Ovary (tissue), 9 donors: Measurements from ENCODE around the gene MAST4. TPM values are rescaled to one million over a fixed set of nuclear protein-coding genes. Genes with fewer than 3 reads are reported as not detected.

ENCODE experiments used
- DNase-seq, 5 donors: peaks; one replicate each; pipeline ENCODE4 v3.0.0-alpha.2; 2019 to 2020
- H3K27ac ChIP-seq, 2 donors: fragments of 200-600 bp; one replicate each; pipeline versions ENCODE4 v1.5.1 to v1.8.0; 2019 to 2022
- H3K27me3 ChIP-seq: fragments of 200-600 bp; one replicate; pipeline ENCODE4 v1.8.0; 2022
- H3K36me3 ChIP-seq: fragments of 200-600 bp; sonication (generic); one replicate; pipeline ENCODE4 v1.5.1; 2019
- H3K4me1 ChIP-seq: one replicate; pipeline ENCODE4 v1.8.1; 2013; ENCODE audit warnings: mild to moderate bottlenecking, moderate library complexity; ENCODE audit not compliant: insufficient read depth
- H3K4me3 ChIP-seq: fragments of 200-600 bp; sonication (generic); one replicate; pipeline ENCODE4 v1.5.1; 2017
- H3K9me3 ChIP-seq, 2 donors: fragments of 200-600 bp in 1 of 2; sonication (generic) in 1 of 2; one replicate each; pipeline versions ENCODE4 v1.5.1 to v1.8.1; 2013 to 2019; ENCODE audit warnings: mild to moderate bottlenecking in 1 of 2, moderate library complexity in 1 of 2
- EP300 ChIP-seq: sonication (generic); formaldehyde crosslinking; IDR thresholded peaks from one replicate; pipeline ENCODE4 v1.6.1; 2017; ENCODE audit warnings: antibody characterized with exemption
- POLR2A ChIP-seq: fragments of 450-650 bp; IDR thresholded peaks from one replicate; pipeline ENCODE4 v1.6.1; 2017; ENCODE audit warnings: antibody characterized with exemption, mild to moderate bottlenecking, moderate library complexity
- WGBS, 3 donors: extraction: QIAGEN DNeasy Blood & Tissue Kit in 1 of 3; methylation state at CpG; one replicate each; pipeline versions ENCODE4 v1.1.5 to v1.1.7; 2013 to 2017; 5-methylcytosine and 5-hydroxymethylcytosine counted together
- intact Hi-C, 4 donors: fragments of 100-400 bp; cut with DNase I; formaldehyde crosslinking; loops; one replicate each; pipeline versions ENCODE4 v1.11.0 to v1.15.1; 2022 to 2023
- polyA plus RNA-seq, 2 donors: library from polyadenylated mRNA; stranded (reverse); fragments of 200-250 nt in 1 of 2; fragments of 350-450 nt in 1 of 2; fragmentation: Illumina TruSeq in 1 of 2; extraction: RNeasy Lipid Tissue Mini Kit (QIAGEN cat#74804) in 1 of 2; gene quantifications; one replicate each; pipeline ENCODE4 v1.2.3, GENCODE V29; 2013 to 2014
- total RNA-seq, 7 donors: library from RNA; depleted of rRNA in 2 of 7; stranded (reverse); fragments of >200 nt in 2 of 7; fragmentation: NEBNext Ultra II Directional in 3 of 7; extraction: Animal tissue kit (Norgen Biotek cat#: 25700) in 3 of 7; gene quantifications; one replicate each; pipeline versions ENCODE4 v1.1.0 to v1.2.4, GENCODE V29; 2016 to 2023
- TF ChIP-seq, protein P1 (sequence below), 3 donors: fragments of 450-650 bp in 2 of 3; fragments of 200-600 bp in 1 of 3; IDR thresholded peaks; one replicate each; pipeline versions ENCODE4 v1.5.1 to v1.8.0; 2016 to 2022; ENCODE audit warnings: antibody characterized with exemption in 3 of 3, mild to moderate bottlenecking in 1 of 3
- donor health status: DM: no; HTN: no; CAD: no; lungs with moderate emphysema.
- donor health status: DM: no; HTN: no; CAD: no.
- donor health status: Bipolar disorder and iron deficiency.
- donor health status: DM: yes; HTN: yes; CAD: no.
- donor health status: DM: no; HTN: no; CAD: no.
- donor health status: DM: yes; HTN: yes; CAD: no.

The MAST4 gene
- total and polyA plus RNA-seq, 9 donors: 11.6 to 86.3 (median 57.6) TPM

DNA sequence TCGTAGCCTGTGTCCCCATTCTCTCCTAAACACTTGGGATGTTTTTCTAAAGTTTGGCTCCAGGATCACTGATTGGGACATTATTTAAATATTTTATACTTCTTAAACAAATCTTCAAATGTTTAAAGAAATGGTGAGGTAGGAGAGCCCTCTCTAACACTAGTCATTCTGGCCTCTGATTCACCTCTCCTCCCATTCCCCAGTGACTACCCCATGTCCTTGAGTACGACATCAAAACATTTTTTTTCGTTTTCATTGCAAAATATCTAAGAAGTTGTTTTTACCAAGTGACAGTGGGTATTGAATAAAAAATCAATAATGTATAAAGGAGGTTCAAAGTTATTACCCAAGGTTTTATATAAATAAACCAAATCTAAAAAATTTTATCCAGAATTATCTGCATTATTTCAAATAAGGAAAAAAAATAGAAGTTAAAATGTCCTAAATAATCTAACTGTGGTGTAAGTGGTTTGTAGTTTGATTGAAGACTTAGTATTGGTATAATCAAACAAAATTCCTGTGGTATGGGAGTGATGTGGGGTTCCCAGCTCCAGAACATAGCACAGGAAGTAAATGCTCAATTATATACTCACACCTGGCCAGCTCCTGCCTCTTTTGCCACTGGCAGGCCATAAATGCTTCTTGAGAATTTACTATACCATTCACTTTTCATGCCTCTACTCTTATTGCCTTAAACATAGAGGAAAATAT lies 51.1 kb downstream of the MAST4 start:
- WGBS, 3 donors: 11 to 25% (median 14%) methylated on average over 3 of the region's 3 CpGs
- peak overlapping the region in 1 of 2 donors; percentile 44 for H3K27ac ChIP-seq
- H3K4me1 ChIP-seq: no peaks in the 10 kb centered on the region
- no peak overlapping the region for H3K4me3 ChIP-seq
- H3K9me3 ChIP-seq: no peaks in the 10 kb centered on the region
- DNase-seq: no peak
- intact Hi-C loops: no loop called here
- H3K27me3 ChIP-seq: no peaks in the 10 kb centered on the region
- no peak for TF ChIP-seq POLR2A
- TF ChIP-seq, protein P1, sequence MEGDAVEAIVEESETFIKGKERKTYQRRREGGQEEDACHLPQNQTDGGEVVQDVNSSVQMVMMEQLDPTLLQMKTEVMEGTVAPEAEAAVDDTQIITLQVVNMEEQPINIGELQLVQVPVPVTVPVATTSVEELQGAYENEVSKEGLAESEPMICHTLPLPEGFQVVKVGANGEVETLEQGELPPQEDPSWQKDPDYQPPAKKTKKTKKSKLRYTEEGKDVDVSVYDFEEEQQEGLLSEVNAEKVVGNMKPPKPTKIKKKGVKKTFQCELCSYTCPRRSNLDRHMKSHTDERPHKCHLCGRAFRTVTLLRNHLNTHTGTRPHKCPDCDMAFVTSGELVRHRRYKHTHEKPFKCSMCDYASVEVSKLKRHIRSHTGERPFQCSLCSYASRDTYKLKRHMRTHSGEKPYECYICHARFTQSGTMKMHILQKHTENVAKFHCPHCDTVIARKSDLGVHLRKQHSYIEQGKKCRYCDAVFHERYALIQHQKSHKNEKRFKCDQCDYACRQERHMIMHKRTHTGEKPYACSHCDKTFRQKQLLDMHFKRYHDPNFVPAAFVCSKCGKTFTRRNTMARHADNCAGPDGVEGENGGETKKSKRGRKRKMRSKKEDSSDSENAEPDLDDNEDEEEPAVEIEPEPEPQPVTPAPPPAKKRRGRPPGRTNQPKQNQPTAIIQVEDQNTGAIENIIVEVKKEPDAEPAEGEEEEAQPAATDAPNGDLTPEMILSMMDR (IDR thresholded peaks at IDR 0.05): no peak
- TF ChIP-seq EP300: no peak
- no peaks in the 10 kb centered on the region for H3K36me3 ChIP-seq

DNA sequence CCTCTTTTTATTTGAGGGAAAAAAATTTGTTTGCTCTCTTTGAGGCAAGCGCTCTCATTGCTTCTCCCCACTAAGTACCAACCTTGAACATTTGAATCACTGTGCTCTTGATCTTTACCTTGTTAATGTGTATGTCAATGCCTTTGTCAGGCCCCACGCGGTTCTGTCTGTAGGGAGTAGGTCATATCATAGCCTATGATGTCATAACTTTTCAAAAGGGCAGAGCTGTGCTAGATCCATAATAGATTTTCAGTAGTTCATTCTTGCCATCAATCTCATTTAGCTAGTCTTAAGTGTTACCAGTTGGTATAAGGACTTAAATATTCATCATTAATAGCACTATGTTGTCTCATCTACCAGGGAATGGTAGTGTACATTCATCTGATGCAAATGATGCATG lies 56.6 kb downstream of the MAST4 start:
- intact Hi-C loops: no loop called here
- no peak for DNase-seq
- H3K9me3 ChIP-seq: no peaks in the 10 kb centered on the region
- H3K36me3 ChIP-seq: no peaks in the 10 kb centered on the region
- 91 to 95% (median 94%) methylated on average over 3 of the region's 3 CpGs for WGBS, 3 donors
- H3K27ac ChIP-seq: no peak overlapping the region
- no peak overlapping the region for H3K4me3 ChIP-seq
- peaks cover 8% of the 10 kb centered on the region for H3K4me1 ChIP-seq
- no peaks in the 10 kb centered on the region for H3K27me3 ChIP-seq
- TF ChIP-seq, protein P1 (IDR thresholded peaks at IDR 0.05): no peak
- TF ChIP-seq EP300 (no peak), POLR2A (no peak)

DNA sequence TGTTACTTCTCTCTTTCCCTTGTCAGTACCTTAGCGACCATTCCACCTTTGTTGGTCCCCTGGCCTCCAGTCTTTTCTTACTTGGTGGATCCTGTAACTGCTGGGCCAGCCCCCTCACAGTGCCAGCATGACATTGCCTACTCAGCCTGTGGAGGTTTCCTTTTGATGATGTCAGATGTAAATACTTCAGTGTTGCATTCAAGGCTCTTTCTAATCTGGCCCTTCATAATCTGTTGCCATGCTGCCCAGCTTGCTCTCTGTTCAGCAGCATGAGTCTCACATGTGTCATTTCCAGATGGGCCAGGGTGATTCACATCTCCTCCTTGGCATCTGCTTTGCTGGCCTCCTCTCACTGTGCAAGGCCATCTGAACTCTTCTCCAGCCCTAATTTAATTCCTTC lies 57.1 kb downstream of the MAST4 start:
- 85 to 97% (median 95%) methylated on average over 1 of the region's 1 CpG for WGBS, 3 donors
- DNase-seq: no peak
- Histone ChIP-seq H3K4me3 (no peak overlapping the region), H3K9me3 (no peaks in the 10 kb centered on the region), H3K4me1 (peaks cover 8% of the 10 kb centered on the region), H3K27me3 (no peaks in the 10 kb centered on the region), H3K27ac (no peak overlapping the region), H3K36me3 (no peaks in the 10 kb centered on the region)
- intact Hi-C loops: no loop called here
- TF ChIP-seq POLR2A (no peak), EP300 (no peak)
- TF ChIP-seq, protein P1 (IDR thresholded peaks at IDR 0.05): no peak

DNA sequence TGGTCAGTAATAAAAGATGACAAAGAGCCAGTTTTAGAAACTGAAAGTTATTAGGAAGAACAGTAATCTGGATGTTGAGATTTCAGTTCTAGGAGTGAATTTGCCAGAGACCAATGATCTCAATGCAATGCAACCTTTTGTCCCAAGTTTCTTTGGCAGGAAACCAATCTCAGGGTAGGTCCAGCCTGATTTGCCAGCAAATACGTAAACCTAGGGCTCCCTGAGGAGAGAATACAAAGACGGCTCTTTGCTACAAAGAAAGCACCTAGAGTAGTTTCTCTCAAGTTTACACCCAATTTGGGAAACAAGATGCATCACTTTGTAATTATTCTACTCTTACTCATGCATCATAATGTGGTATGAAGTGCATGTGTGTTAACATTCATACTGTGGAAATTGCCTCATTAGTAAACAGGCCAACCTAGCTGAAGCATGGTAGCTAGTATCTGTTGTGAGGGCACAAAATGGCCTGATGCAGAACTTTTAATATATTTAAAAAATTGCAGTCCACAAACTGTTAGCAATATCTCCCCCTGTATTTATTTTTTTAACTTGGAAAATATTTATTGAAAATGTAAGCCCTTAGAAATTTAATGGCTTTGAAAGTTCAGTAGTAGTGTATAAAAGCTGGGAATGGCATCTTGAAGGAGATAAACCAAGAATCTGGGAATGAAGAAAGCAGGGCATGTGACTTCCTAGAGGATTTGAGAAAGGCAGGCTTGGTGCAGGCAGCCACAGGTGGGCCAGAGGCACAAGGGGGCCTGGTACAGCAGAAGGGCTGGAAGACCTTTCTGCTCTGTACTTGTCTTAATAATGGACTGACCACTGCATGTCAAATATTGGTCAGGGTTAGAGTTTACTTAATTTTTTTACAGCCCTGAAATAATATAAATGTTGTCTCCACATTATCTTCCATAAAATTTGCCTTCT lies 59.5 kb downstream of the MAST4 start:
- WGBS, 3 donors: 25 to 58% (median 31%) methylated on average over 2 of the region's 2 CpGs
- TF ChIP-seq POLR2A (no peak), EP300 (no peak)
- TF ChIP-seq, protein P1 (IDR thresholded peaks at IDR 0.05): no peak
- Histone ChIP-seq H3K4me3 (no peak overlapping the region), H3K27ac (no peak overlapping the region), H3K9me3 (no peaks in the 10 kb centered on the region), H3K36me3 (no peaks in the 10 kb centered on the region), H3K4me1 (peaks cover 9% of the 10 kb centered on the region), H3K27me3 (no peaks in the 10 kb centered on the region)
- intact Hi-C loops: no loop called here
- no peak for DNase-seq
